HL-60/S4 treated with retinoic acid at 250 ng/mL for 4 days and 3 days (cell line): ENCODE results near the gene EFNB2.

Experiments
- in situ Hi-C: fragments of 300-500 bp; cut with MboI; formaldehyde crosslinking; loops from 2 replicates; pipeline ENCODE4 v1.7.0; 2022; ENCODE audit warnings: low sequenced_read_pairs

EFNB2 gene

DNA sequence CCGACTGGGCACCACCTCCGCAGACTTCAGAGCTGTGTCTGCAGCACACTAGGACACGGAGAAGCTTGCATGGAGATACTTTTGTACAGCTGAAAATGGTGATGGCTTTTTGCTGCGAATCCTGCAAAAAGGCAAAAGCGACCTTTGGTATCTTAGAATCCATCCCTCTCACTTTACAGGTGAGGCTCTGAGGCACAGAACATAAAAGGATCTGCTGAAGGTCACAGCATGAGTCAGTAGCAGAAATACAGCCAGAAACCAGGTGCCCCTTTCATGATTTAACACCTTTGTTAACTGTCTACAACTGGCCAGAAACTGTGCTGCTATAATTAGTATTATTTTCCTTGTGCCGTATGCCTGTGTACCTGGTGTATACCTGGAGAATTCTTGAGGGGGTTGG lies 48.3 kb downstream of the EFNB2 start:
- in situ Hi-C loops: no loop called here

- in situ Hi-C loops: no loop called here
These were observed 49.2 kb downstream of the EFNB2 start for GRCh38 chr13:106486287-106486686.

- in situ Hi-C loops: no loop called here
These were observed 50.8 kb downstream of the EFNB2 start for GRCh38 chr13:106484537-106485193.

GRCh38 chr13:106484084-106484483 lies 51.4 kb downstream of the EFNB2 start:
- in situ Hi-C loops: no loop called here

DNA sequence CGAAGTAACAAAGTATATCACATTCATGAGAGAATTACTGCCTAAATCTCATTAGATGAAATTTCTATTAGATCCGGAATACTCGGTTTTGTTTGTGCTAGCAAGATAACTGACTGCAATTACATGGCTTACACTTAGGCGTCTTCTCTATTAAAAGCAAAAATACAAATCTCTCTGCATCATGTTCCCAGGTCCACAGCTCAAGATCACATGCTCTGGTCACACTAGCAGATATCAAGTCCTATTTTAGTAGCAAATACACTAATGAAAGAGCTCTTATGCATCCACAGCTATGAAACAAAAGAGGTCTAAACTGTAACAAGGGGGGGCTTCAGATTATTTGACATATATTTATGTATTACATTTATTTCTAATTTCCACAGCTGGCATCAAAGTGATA lies 53.5 kb downstream of the EFNB2 start:
- in situ Hi-C loops: no loop called here

DNA sequence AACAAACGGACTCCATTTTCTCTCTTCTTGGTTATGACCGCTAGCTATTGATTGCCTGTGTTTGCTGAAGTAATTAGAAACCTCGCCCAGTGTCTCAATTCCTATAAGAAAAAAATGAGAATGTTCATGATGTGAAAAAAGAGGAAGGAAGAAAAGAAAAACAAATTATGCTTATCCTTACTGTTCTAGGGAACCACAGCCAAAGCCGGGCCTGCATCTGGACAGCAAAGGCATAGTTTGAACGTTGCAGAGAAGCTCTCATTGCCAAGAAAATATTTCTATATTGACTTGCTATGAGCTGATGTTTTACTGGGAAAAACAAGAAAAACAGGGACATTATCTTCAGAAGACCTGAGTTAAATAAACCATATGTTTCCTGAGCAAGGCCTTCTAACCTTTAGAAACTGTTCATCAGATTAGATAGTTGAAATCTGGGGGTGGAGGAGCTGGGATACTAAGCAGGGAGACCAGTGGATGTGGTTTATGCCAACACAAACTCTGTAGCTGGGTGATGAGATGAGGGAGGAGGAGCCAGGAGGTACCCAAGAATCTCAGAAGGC lies 55.0 kb downstream of the EFNB2 start:
- in situ Hi-C loops: no loop called here

DNA sequence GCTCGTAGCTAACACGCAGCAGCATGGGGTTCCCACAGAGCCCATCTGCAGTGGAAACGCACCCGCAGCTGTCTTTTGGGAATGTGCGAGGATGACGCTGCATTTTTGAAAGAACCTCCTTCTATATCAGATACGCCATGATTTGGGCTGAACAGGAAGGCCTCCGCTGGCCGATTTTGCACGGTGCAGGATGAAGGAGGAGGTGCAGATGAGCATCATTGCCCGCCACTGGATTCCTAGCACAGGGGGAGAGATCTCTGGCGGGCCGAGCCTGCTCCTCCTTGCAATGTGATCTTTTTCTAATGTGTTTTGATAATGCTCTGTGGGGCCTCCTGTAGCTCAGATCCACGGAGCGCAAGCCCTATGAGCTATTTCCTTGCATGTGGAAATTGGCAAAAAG lies 55.5 kb downstream of the EFNB2 start:
- in situ Hi-C loops: no loop called here

GRCh38 chr13:106478116-106478515 lies 57.3 kb downstream of the EFNB2 start:
- in situ Hi-C loops: no loop called here

GRCh38 chr13:106477303-106477702 lies 58.2 kb downstream of the EFNB2 start:
- in situ Hi-C loops: no loop called here

DNA sequence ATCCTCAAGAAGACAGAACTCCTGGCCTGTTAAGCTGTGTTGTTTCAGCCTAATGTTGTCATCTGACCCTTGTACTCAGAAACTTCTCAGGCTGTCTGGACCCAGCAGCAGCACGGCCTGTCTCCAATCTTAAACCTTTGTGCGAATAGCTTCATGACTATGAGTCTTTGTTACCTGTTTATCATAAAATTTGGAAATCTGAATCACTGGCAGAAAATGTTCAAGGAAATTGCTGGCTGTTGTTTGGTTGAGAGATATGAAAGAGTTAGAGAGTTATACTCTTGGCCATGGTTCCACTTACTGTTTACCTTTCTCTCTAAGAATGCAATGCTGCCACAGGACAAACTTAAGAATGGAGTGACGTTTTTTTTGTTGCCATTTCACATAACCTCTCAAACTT lies 59.6 kb downstream of the EFNB2 start:
- in situ Hi-C loops: no loop called here

DNA sequence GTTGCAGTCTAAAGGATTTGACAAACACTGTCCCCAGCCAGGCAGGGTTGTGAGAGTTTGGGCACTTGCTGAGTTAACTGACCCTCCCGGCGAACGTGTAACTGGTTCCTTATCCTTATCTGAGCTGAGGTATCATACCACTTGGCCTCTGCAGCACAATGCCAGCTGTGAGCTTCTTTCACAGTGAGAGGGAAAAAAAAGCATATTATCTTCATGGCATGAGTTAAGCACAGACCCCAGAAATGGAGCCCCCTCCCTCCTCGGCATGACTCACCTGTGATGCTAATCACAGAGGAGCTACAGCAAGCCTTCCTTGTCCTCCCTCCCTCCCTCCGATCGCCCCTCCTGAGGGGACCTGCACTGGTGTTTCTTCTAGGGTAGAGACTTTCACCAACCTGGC lies 60.5 kb downstream of the EFNB2 start:
- in situ Hi-C loops: no loop called here

DNA sequence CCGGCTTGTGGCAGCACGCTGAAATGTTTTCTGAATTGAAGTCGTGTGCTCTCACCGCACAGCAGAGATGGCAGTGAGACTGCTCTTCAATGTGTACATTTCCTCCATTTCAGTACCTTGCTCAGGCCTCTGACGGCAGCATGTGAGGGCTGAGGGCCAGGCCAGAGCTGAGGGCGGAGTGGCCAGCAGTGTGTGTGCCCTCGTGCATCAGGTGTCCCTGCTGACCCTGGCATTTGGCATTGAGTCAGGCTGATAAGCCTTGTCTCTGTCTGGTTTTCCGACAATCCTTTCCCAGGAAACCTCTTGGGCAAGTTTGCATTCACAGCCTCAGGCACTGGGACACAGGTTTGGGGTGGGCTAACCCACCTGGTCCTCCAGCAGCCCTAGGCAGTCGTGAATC lies 62.3 kb downstream of the EFNB2 start:
- in situ Hi-C loops: no loop called here

- in situ Hi-C loops: no loop called here
These were observed 62.8 kb downstream of the EFNB2 start for GRCh38 chr13:106472621-106473020.

DNA sequence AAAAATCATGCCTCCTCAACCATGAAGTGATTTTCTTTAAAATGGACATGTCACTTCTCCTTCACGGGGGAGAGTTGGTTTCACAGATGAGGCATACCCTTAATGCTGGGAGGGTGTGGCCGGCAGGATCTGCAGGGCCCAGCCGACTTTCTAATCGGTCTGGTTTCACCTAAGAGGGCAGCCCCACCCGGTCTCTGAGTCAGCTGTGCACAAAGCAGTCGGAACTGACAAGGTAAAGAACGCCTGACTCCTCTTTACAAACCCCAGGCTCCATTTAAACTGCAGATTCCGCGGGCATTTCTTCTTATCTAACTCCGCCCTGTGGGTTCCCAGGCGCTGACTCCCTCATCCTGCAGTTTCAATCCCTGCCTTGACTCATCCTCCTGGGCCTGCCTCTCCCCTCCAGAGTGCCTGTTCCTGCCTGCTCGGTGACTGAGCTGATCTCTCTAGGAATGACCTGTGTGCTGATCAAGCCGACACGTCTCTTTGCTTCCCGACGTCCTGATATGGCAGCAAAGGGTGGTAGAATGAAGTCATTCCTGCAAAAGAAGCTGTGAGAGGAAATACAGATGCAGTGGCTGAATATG lies 63.4 kb downstream of the EFNB2 start:
- in situ Hi-C loops: no loop called here

- in situ Hi-C loops: no loop called here
These were observed 64.9 kb downstream of the EFNB2 start for GRCh38 chr13:106470576-106470975.

- in situ Hi-C loops: no loop called here
These were observed 66.5 kb downstream of the EFNB2 start for GRCh38 chr13:106468744-106469590.

DNA sequence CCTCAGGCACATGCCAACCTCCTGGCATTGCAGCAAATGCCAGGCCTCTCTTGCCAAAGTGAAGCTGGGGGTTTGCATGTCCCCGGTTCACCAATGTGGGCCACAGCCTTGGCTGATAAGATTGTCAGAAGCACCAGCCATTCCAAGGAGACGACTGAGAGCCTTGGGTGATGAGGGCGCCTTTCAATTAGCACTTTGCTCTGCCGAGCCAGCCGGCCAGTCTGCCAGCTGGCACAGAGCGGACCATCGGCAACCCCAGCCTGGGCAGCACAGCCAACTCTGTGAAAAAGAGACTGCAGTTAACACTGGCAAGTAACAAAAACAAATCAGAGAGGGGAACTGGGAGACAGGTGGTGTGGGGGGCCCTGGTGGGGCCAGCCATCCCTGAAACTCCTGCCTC lies 67.3 kb downstream of the EFNB2 start:
- in situ Hi-C loops: no loop called here

DNA sequence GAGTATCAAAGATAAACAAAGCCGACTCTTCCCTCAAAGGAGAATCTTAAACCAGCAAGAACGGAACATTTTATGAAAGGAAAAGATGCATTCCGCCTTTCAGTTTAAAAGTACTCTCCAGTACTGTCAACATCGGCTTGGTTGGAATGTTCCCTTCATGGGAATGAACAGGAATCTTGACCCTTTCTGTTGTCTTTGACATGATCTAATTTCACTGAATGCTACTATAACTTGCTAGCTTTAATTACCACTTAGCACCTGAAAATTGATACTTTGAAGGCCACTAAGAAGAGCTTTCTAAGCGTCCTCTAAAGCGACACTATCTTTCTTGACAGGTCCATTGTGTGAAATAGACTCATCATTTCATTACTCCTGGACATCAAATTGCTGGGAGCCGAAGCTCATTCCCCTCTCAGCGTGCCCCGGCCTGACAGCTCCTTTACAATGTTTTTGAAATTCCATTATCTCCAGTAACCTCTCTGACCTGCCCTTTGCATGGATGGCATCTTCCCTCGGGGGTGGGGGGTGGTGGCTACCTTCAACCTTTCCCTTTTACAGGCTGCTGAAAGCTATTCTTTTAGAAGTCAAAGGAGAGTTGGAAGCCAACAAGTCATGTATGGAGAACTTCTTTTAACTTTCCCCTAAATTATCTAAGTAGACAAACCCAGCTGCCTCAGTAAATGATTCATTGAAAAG lies 67.9 kb downstream of the EFNB2 start:
- in situ Hi-C loops: no loop called here

DNA sequence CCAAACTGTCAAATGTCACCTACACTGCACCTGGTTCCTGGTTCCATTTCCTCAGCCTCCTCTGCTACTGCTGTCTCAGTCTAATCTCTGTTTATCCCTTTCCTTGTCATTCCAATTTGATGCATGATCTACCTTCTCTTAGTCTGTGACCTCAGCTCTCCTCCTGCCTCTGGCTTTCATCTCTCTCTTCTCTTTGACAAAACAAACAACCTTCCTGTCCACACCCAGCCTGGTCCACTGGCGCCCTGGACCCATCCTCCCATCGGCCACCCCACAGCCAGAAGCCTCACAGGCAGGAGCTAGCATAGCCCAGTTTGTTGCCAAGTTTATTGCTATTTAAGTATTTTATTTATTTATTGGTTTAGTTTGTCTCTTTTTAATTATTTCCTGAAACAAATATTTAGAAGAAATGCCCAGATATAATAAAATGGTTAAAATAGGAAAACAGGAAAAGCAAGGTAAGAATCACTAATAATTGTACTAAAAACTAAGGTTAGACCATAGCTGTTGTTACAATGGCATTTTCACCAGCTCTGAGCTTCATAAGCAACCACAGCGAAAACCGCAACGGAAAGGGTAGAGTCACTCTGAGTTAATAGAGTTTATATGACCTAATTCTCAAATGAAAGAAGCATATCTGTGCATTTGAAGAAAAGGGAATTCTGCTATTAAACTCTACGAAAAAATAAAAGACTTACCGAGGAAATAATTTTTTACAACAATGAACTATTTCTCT lies 68.6 kb downstream of the EFNB2 start:
- in situ Hi-C loops: no loop called here

- in situ Hi-C loops: no loop called here
These were observed 71.4 kb downstream of the EFNB2 start for GRCh38 chr13:106464076-106464475.

DNA sequence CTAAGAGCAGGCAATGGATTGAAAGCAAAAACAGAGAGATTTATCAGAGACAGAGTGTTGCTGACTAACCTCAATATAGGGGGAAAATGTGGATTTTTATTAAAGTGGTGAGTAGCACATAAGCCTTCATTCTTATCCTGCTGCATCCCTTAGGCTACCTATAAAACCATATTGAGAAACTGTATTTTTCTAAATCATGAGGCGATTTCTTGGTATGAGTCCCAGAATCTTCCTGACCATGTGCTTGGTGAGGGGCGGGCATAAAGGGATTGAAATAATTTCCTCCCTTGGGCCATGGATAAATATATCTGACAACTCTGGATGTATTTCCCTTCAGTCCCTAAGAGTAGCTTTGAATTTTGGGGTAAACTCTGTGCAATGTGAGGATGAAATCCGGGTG lies 72.8 kb downstream of the EFNB2 start:
- in situ Hi-C loops: no loop called here
